Cardiac septum (tissue), 1 donor: Measurements from ENCODE around the gene PTPRG. TPM values are rescaled to one million over a fixed set of nuclear protein-coding genes. Genes with fewer than 3 reads are reported as not detected.

Source experiments
- DNase-seq: peaks from one replicate; pipeline ENCODE4 v3.0.0-alpha.2; 2020; ENCODE audit warnings: low spot score
- intact Hi-C: fragments of 100-400 bp; cut with DNase I; formaldehyde crosslinking; loops from one replicate; pipeline ENCODE4 v1.14.0; 2022
- total RNA-seq: library from RNA; stranded (reverse); fragmentation: NEBNext Ultra II Directional; extraction: Animal tissue kit (Norgen Biotek cat#: 25700); gene quantifications from one replicate; pipeline ENCODE4 v1.2.1, GENCODE V29; 2021
- donor health status: DM: no; HTN: no; CAD: no.

The PTPRG gene
- total RNA-seq, 1 donor from 2014 or later, result 34.3 TPM

- intact Hi-C loops, result no loop called here
- no peak for DNase-seq
These were observed 106.4 kb downstream of the PTPRG start for GRCh38 chr3:61667814-61668213.

GRCh38 chr3:61668317-61668864, 107.0 kb downstream of the PTPRG start:
- intact Hi-C loops, result no loop called here
- DNase-seq, result no peak

- no peak for DNase-seq
- intact Hi-C loops, result no loop called here
These were observed 107.8 kb downstream of the PTPRG start for GRCh38 chr3:61669203-61669602.

- intact Hi-C loops, result no loop called here
- DNase-seq, result no peak
These were observed 108.4 kb downstream of the PTPRG start for GRCh38 chr3:61669668-61670299.

- intact Hi-C loops, result no loop called here
- DNase-seq, result no peak
These were observed 112.3 kb downstream of the PTPRG start for GRCh38 chr3:61673651-61674050.

- no peak for DNase-seq
These were observed 113.2 kb downstream of the PTPRG start for GRCh38 chr3:61674596-61674995.

GRCh38 chr3:61679026-61679425, 117.7 kb downstream of the PTPRG start:
- no peak for DNase-seq
- intact Hi-C loops, result no loop called here

More at GRCh38 chr3:61674596-61674995, 113.2 kb downstream of the PTPRG start:
- intact Hi-C loops, result no loop called here

GRCh38 chr3:61680617-61681016, 119.2 kb downstream of the PTPRG start:
- DNase-seq, result no peak
- intact Hi-C loops, result no loop called here

GRCh38 chr3:61681636-61682035, 120.3 kb downstream of the PTPRG start:
- DNase-seq, result no peak
- intact Hi-C loops, result no loop called here

- no peak for DNase-seq
- intact Hi-C loops, result no loop called here
These were observed 121.5 kb downstream of the PTPRG start for GRCh38 chr3:61682671-61683548.

GRCh38 chr3:61683549-61684236, 122.3 kb downstream of the PTPRG start:
- intact Hi-C loops, result no loop called here
- no peak for DNase-seq

GRCh38 chr3:61684386-61684785, 123.0 kb downstream of the PTPRG start:
- intact Hi-C loops, result no loop called here
- DNase-seq, result no peak

- intact Hi-C loops, result no loop called here
These were observed 124.4 kb downstream of the PTPRG start for GRCh38 chr3:61685755-61686154.

GRCh38 chr3:61686228-61686648, 124.9 kb downstream of the PTPRG start:
- no peak for DNase-seq
- intact Hi-C loops, result no loop called here

More at GRCh38 chr3:61685755-61686154, 124.4 kb downstream of the PTPRG start:
- no peak for DNase-seq

- intact Hi-C loops, result no loop called here
- DNase-seq, result no peak
These were observed 125.8 kb downstream of the PTPRG start for GRCh38 chr3:61687206-61687605.

GRCh38 chr3:61687663-61688306, 126.4 kb downstream of the PTPRG start:
- intact Hi-C loops, result no loop called here
- no peak for DNase-seq

- no peak for DNase-seq
- intact Hi-C loops, result no loop called here
These were observed 127.1 kb downstream of the PTPRG start for GRCh38 chr3:61688307-61688984.

GRCh38 chr3:61690016-61690415, 128.6 kb downstream of the PTPRG start:
- intact Hi-C loops, result no loop called here
- no peak for DNase-seq

GRCh38 chr3:61691466-61691865, 130.1 kb downstream of the PTPRG start:
- intact Hi-C loops, result no loop called here

More at GRCh38 chr3:61691466-61691865, 130.1 kb downstream of the PTPRG start:
- no peak for DNase-seq
